HG03103 (cell line): ENCODE results near the gene MAP3K5.
"Not testable (repeated sequence)": the region's sequence is repeated elsewhere in the genome, so short reads cannot be mapped to it uniquely, and the experiment has no call there.

Source experiments
- ATAC-seq: cut with Tn5 transposase; IDR thresholded peaks from one replicate; pipeline ENCODE4 v1.9.1; 2021; ENCODE audit warnings: low read depth; ENCODE audit not compliant: unreplicated experiment

Gene MAP3K5

GRCh38 chr6:136696238-136696637 lies 96.0 kb downstream of the MAP3K5 start:
- ATAC-seq: no peak

- no peak for ATAC-seq
Observed at GRCh38 chr6:136695412-136695811, 96.9 kb downstream of the MAP3K5 start.

GRCh38 chr6:136693090-136693489 lies 99.2 kb downstream of the MAP3K5 start:
- no peak for ATAC-seq

GRCh38 chr6:136687894-136688293 lies 104.4 kb downstream of the MAP3K5 start:
- not testable (repeated sequence) for ATAC-seq

- ATAC-seq: no peak
Observed at GRCh38 chr6:136685540-136686108, 106.7 kb downstream of the MAP3K5 start.

GRCh38 chr6:136684466-136684865 lies 107.8 kb downstream of the MAP3K5 start:
- ATAC-seq: no peak

GRCh38 chr6:136683209-136683941 lies 108.9 kb downstream of the MAP3K5 start:
- no peak for ATAC-seq

- no peak for ATAC-seq
Observed at GRCh38 chr6:136682292-136682691, 110.0 kb downstream of the MAP3K5 start.

- no peak for ATAC-seq
Observed at GRCh38 chr6:136677822-136678221, 114.5 kb downstream of the MAP3K5 start.

- ATAC-seq: no peak
Observed at GRCh38 chr6:136677344-136677743, 114.9 kb downstream of the MAP3K5 start.

GRCh38 chr6:136676075-136676474 lies 116.2 kb downstream of the MAP3K5 start:
- no peak for ATAC-seq

GRCh38 chr6:136673571-136673970 lies 118.7 kb downstream of the MAP3K5 start:
- no peak for ATAC-seq

- ATAC-seq: no peak
Observed at GRCh38 chr6:136672144-136672543, 120.1 kb downstream of the MAP3K5 start.

GRCh38 chr6:136669299-136669699 lies 123.0 kb downstream of the MAP3K5 start:
- ATAC-seq: no peak

GRCh38 chr6:136668571-136668970 lies 123.7 kb downstream of the MAP3K5 start:
- no peak for ATAC-seq

- ATAC-seq: no peak
Observed at GRCh38 chr6:136666041-136666440, 126.2 kb downstream of the MAP3K5 start.

GRCh38 chr6:136662347-136663237 lies 129.7 kb downstream of the MAP3K5 start:
- no peak for ATAC-seq

GRCh38 chr6:136660727-136661126 lies 131.6 kb downstream of the MAP3K5 start:
- no peak for ATAC-seq

- no peak for ATAC-seq
Observed at GRCh38 chr6:136659991-136660499, 132.2 kb downstream of the MAP3K5 start.

- no peak for ATAC-seq
Observed at GRCh38 chr6:136658711-136659110, 133.6 kb downstream of the MAP3K5 start.

GRCh38 chr6:136657666-136658065 lies 134.6 kb downstream of the MAP3K5 start:
- ATAC-seq: no peak
